Upper lobe of right lung (tissue), 1 donor: ENCODE data around the gene SFTPD. TPM values are rescaled to one million over a fixed set of nuclear protein-coding genes. Genes with fewer than 3 reads are reported as not detected.
"Not testable (repeated sequence)": the region's sequence is repeated elsewhere in the genome, so short reads cannot be mapped to it uniquely, and the experiment has no call there.

ENCODE experiments used
- ATAC-seq: fragments of 200-7000 bp; cut with Tn5 transposase; one replicate; pipeline ENCODE4 v1.9.1; 2020; ENCODE audit warnings: mild to moderate bottlenecking, moderate library complexity
- DNase-seq: peaks from one replicate; pipeline ENCODE4 v3.0.0-alpha.2; 2020
- H3K27ac ChIP-seq: fragments of 200-600 bp; one replicate; pipeline ENCODE4 v1.8.0; 2022
- H3K27me3 ChIP-seq: fragments of 200-600 bp; one replicate; pipeline ENCODE4 v1.8.0; 2022; ENCODE audit warnings: mild to moderate bottlenecking
- H3K36me3 ChIP-seq: fragments of 200-600 bp; one replicate; pipeline ENCODE4 v1.8.0; 2022
- H3K4me1 ChIP-seq: fragments of 200-600 bp; one replicate; pipeline ENCODE4 v1.8.0; 2022
- H3K4me3 ChIP-seq: fragments of 200-600 bp; one replicate; pipeline ENCODE4 v1.8.0; 2022; ENCODE audit warnings: mild to moderate bottlenecking
- H3K9me3 ChIP-seq: fragments of 200-600 bp; one replicate; pipeline ENCODE4 v1.8.0; 2022
- CTCF ChIP-seq: fragments of 200-600 bp; IDR thresholded peaks from one replicate; pipeline ENCODE4 v1.8.0; 2022; ENCODE audit warnings: antibody characterized with exemption
- intact Hi-C: fragments of 100-400 bp; cut with DNase I; formaldehyde crosslinking; loops from one replicate; pipeline ENCODE4 v1.11.0; 2022
- total RNA-seq: library from RNA; stranded (reverse); fragmentation: NEBNext Ultra II Directional; extraction: Animal tissue kit (Norgen Biotek cat#: 25700); gene quantifications from one replicate; pipeline ENCODE4 v1.2.1, GENCODE V29; 2021
- donor health status: DM: no; HTN: yes; CAD: no; lungs with severe emphysema.

Gene SFTPD
- total RNA-seq, 1 donor from 2014 or later = 780 TPM

GRCh38 chr10:79910836-79911235 lies 38.1 kb downstream of the SFTPD start:
- H3K36me3 ChIP-seq = no peaks in the 10 kb centered on the region
- no peak for TF ChIP-seq CTCF
- DNase-seq (no peak), ATAC-seq (no peak)
- H3K4me3 ChIP-seq = peak overlapping the region; percentile 4
- H3K4me1 ChIP-seq = peaks cover 2% of the 10 kb centered on the region
- H3K27me3 ChIP-seq = no peaks in the 10 kb centered on the region
- no peaks in the 10 kb centered on the region for H3K9me3 ChIP-seq
- no peak overlapping the region for H3K27ac ChIP-seq
- intact Hi-C loops = no loop called here

DNA sequence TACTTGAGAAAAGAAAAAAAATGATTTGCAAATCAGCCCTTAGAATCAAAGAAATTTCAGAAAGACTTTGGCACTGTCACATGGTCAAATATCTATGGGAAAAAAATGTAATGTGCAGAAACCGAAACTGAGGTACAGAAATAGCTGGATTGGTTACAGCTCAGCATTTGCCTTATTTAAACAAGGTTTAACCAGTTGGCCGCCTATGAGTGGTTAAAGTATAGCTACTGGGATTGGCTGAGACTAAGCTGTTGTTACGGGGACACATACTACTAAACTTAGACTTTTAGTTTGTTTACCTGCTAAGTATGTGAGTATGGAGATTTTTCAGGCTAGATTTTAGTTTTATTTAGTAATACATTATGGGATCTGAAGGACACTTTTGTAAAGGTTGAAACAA lies 38.6 kb downstream of the SFTPD start:
- ATAC-seq = peak; percentile 53

DNA sequence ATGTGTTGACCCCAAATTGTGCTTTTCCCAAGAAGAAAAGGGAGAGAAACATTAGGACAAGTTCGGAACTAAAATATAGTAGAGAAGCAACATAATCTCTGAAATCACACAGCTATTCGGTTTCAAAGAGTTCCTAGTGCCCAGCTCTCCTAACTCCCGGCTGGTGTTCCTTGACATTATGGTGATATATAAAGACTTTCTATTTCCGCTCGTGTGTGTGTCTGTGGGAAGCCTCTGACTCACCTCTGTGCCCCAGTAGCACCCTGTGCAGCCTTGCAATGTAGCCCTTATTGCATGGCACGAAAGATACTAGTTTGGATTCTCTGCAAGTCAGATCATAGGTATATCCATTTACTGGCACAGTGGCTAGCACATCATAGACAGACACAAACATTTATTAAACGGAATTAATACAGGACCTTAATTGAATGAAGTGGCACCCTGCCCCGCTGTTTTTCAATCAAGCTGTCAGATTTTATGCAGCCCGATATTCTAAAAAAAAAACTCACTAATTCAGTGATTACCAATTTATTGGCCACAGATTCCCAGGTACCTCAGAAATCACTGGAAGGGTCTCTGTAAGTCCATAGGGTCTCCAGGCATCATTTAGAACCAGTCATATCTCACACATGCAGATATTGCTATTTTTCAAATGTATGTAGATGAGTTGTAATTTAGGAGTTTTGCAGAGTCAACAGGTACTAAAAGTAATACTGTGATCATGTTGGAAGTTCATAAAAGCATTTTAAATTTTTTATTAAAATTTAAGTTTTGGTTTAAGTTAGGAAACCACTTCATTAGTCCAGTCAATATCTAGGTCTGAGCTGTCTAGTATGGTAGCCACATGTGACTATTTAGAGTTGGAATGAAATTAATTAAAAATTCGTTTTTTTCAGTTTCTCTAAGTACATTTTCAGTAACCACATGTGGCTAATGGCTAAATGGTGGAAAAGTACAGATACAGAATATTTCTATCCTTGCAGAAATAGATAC lies 43.3 kb downstream of the SFTPD start:
- intact Hi-C loops = no loop called here
- DNase-seq = no peak
- no peak for TF ChIP-seq CTCF
- ATAC-seq = peak; percentile 39
- no peaks in the 10 kb centered on the region for H3K36me3 ChIP-seq
- H3K27ac ChIP-seq = peak overlapping the region; percentile 80
- no peaks in the 10 kb centered on the region for H3K27me3 ChIP-seq
- H3K4me3 ChIP-seq = peak overlapping the region; percentile 73
- peaks cover 14% of the 10 kb centered on the region for H3K4me1 ChIP-seq
- H3K9me3 ChIP-seq = no peaks in the 10 kb centered on the region

More for the DNA sequence above, 38.6 kb downstream of the SFTPD start:
- Histone ChIP-seq H3K4me1 (peaks cover 5% of the 10 kb centered on the region), H3K4me3 (peak overlapping the region; percentile 4), H3K9me3 (no peaks in the 10 kb centered on the region), H3K36me3 (no peaks in the 10 kb centered on the region), H3K27me3 (no peaks in the 10 kb centered on the region), H3K27ac (no peak overlapping the region)
- TF ChIP-seq CTCF = no peak
- no peak for DNase-seq
- intact Hi-C loops = no loop called here

GRCh38 chr10:79904671-79905321 lies 44.1 kb downstream of the SFTPD start:
- Histone ChIP-seq H3K27me3 (no peaks in the 10 kb centered on the region), H3K27ac (peak overlapping the region; percentile 80), H3K36me3 (no peaks in the 10 kb centered on the region), H3K4me1 (peaks cover 14% of the 10 kb centered on the region), H3K9me3 (no peaks in the 10 kb centered on the region), H3K4me3 (peak overlapping the region; percentile 73)
- peak; percentile 99 for ATAC-seq
- peak; percentile 91 for DNase-seq
- intact Hi-C loops = no loop called here
- TF ChIP-seq CTCF = no peak

DNA sequence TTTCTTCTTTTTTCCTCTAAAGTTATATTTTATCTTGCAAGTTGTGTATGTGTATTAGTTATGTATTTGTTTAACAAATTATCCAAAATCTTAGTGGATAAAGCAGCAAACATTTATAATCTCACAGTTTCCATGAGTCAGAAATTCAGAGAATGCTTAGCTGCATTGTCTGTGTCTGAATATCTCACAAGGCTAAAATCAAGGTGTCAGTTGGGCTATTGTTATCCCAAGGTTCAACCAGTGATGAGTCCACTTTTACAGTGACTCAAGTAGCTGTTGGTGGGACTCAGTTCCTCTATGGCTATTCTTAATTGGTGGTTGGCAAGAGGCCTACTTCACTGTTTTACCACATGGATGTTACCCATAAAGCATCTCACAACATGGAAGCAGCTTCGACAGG lies 47.3 kb downstream of the SFTPD start:
- H3K9me3 ChIP-seq, ATAC-seq, H3K27me3 ChIP-seq, intact Hi-C loops, DNase-seq, H3K36me3 ChIP-seq, H3K4me3 ChIP-seq, H3K27ac ChIP-seq: not testable (repeated sequence)
- peaks cover 14% of the 10 kb centered on the region for H3K4me1 ChIP-seq
